Neural cell (in vitro differentiated cells): Measurements from ENCODE around the gene TEDC2. TPM values are rescaled to one million over a fixed set of nuclear protein-coding genes. Genes with fewer than 3 reads are reported as not detected.

ENCODE experiments used
- H2AFZ ChIP-seq: fragments of 200-600, 300-800 bp; sonication (generic), shearing (Covaris generic); 2 replicates; pipeline ENCODE4 v1.6.0; 2014; ENCODE audit warnings: low read depth, mild to moderate bottlenecking, antibody characterized with exemption, low read length, moderate library complexity
- H3F3A ChIP-seq: fragments of 200-600 bp; shearing (Covaris generic); 2 replicates; pipeline ENCODE4 v1.6.1; 2016; ENCODE audit warnings: mild to moderate bottlenecking, moderate library complexity, mixed read lengths, antibody characterized with exemption, low read length; ENCODE audit not compliant: insufficient read depth, poor library complexity, severe bottlenecking
- H3K27ac ChIP-seq: fragments of 200-600, 300-800 bp; sonication (generic), shearing (Covaris generic); 2 replicates; pipeline ENCODE4 v1.5.1; 2014; ENCODE audit warnings: mild to moderate bottlenecking, low read length, moderate library complexity
- H3K27me3 ChIP-seq: fragments of 300-800, 200-600 bp; sonication (generic), shearing (Covaris generic); 2 replicates; pipeline ENCODE4 v1.6.0; 2014; ENCODE audit warnings: mild to moderate bottlenecking, low read depth, low read length, moderate library complexity; ENCODE audit not compliant: insufficient read depth
- H3K36me3 ChIP-seq: fragments of 300-800, 200-600 bp; sonication (generic), shearing (Covaris generic); 2 replicates; pipeline ENCODE4 v1.5.1; 2014; ENCODE audit warnings: mild to moderate bottlenecking, antibody characterized with exemption, low read length, moderate library complexity; ENCODE audit not compliant: insufficient read depth
- H3K4me2 ChIP-seq: fragments of 300-800, 200-600 bp; sonication (generic), shearing (Covaris generic); 2 replicates; pipeline ENCODE4 v1.6.0; 2014; ENCODE audit warnings: mild to moderate bottlenecking, low read length
- H3K4me3 ChIP-seq: fragments of 300-800, 200-600 bp; sonication (generic), shearing (Covaris generic); 2 replicates; pipeline ENCODE4 v1.5.1; 2014; ENCODE audit warnings: mild to moderate bottlenecking, low read length, moderate library complexity
- H3K79me2 ChIP-seq: fragments of 200-600 bp; shearing (Covaris generic); replicated peaks from 2 replicates; pipeline ENCODE4 v1.6.0; 2014; ENCODE audit warnings: mild to moderate bottlenecking, low read length, moderate library complexity; ENCODE audit not compliant: insufficient read depth
- H3K9ac ChIP-seq: fragments of 300-800, 200-600 bp; sonication (generic), shearing (Covaris generic); 2 replicates; pipeline ENCODE4 v1.6.1; 2016; ENCODE audit warnings: mild to moderate bottlenecking, low read length, mixed read lengths
- H3K9me2 ChIP-seq: fragments of 200-600 bp; shearing (Covaris generic); 2 replicates; pipeline ENCODE4 v1.6.1; 2016; ENCODE audit warnings: mild to moderate bottlenecking, low read length, mixed read lengths; ENCODE audit not compliant: insufficient read depth
- H3K9me3 ChIP-seq: fragments of 200-600, 300-800 bp; sonication (generic), shearing (Covaris generic); 2 replicates; pipeline ENCODE4 v1.6.1; 2016; ENCODE audit warnings: mild to moderate bottlenecking, mixed run types, low read length, moderate library complexity, mixed read lengths
- H4K20me1 ChIP-seq: fragments of 200-600 bp; shearing (Covaris generic); 2 replicates; pipeline ENCODE4 v1.6.1; 2016; ENCODE audit warnings: mild to moderate bottlenecking, mixed run types; ENCODE audit not compliant: insufficient read depth
- CTCF ChIP-seq: fragments of 450-650 bp; IDR thresholded peaks from 2 replicates; pipeline ENCODE4 v1.5.1; 2014; ENCODE audit warnings: antibody characterized with exemption, mild to moderate bottlenecking, moderate library complexity; ENCODE audit not compliant: poor library complexity, severe bottlenecking
- EP300 ChIP-seq: fragments of 450-650 bp; conservative IDR thresholded peaks from 2 replicates; pipeline ENCODE4 v1.6.1; 2014; ENCODE audit warnings: antibody characterized with exemption, mild to moderate bottlenecking, moderate library complexity; ENCODE audit not compliant: poor library complexity, severe bottlenecking
- EZH2 ChIP-seq: fragments of 200-600, 300-800 bp; shearing (Covaris generic), sonication (generic); IDR thresholded peaks from 2 replicates; pipeline ENCODE4 v1.6.1; 2014; ENCODE audit warnings: antibody characterized with exemption, low read length, borderline replicate concordance, mild to moderate bottlenecking; ENCODE audit not compliant: insufficient read depth, poor library complexity, severe bottlenecking
- MXI1 ChIP-seq: fragments of 450-650 bp; conservative IDR thresholded peaks from 2 replicates; pipeline ENCODE4 v1.6.1; 2014; ENCODE audit warnings: antibody characterized with exemption, mild to moderate bottlenecking; ENCODE audit not compliant: poor library complexity, severe bottlenecking
- POLR2AphosphoS5 ChIP-seq: IDR thresholded peaks from 2 replicates; pipeline ENCODE4 v1.6.1; 2012
- RAD21 ChIP-seq: fragments of 450-650 bp; conservative IDR thresholded peaks from 2 replicates; pipeline ENCODE4 v1.6.1; 2014; ENCODE audit warnings: antibody characterized with exemption, mild to moderate bottlenecking, moderate library complexity
- REST ChIP-seq: IDR thresholded peaks from 2 replicates; pipeline ENCODE4 v1.6.1; 2012; ENCODE audit warnings: borderline replicate concordance
- SMC3 ChIP-seq: fragments of 450-650 bp; conservative IDR thresholded peaks from 2 replicates; pipeline ENCODE4 v1.6.1; 2014; ENCODE audit warnings: antibody characterized with exemption, mild to moderate bottlenecking, moderate library complexity; ENCODE audit not compliant: poor library complexity
- TAF1 ChIP-seq: IDR thresholded peaks from 2 replicates; pipeline ENCODE4 v1.6.1; 2012; ENCODE audit warnings: low read depth
- polyA plus RNA-seq: library from polyadenylated mRNA; depleted of rRNA; stranded (reverse); fragments of >200 nt; gene quantifications from 2 replicates; pipeline ENCODE4 v1.2.3, GENCODE V29; 2014

Gene TEDC2
- polyA plus RNA-seq, 1 donor from 2014 or later, result 31.5 TPM

GRCh38 chr16:2452650-2453049 is 7.3 kb upstream of the TEDC2 start:
- Histone ChIP-seq H3K36me3 (no peaks in the 10 kb centered on the region), H3K27me3 (no peaks in the 10 kb centered on the region), H2AFZ (no peak overlapping the region), H3K9ac (no peak overlapping the region), H3K27ac (no peak overlapping the region), H3K4me2 (no peak overlapping the region), H3K9me3 (no peaks in the 10 kb centered on the region), H3K4me3 (no peak overlapping the region), H3F3A (no peaks in the 10 kb centered on the region), H4K20me1 (no peaks in the 10 kb centered on the region), H3K9me2 (no peaks in the 10 kb centered on the region), H3K79me2 (no peaks in the 10 kb centered on the region)
- TF ChIP-seq SMC3, result no peak
- TF ChIP-seq EP300, result no peak
- TF ChIP-seq TAF1, result no peak
- no peak for TF ChIP-seq POLR2AphosphoS5
- TF ChIP-seq RAD21, result no peak
- TF ChIP-seq MXI1, result no peak
- TF ChIP-seq CTCF, result no peak
- no peak for TF ChIP-seq REST
- no peak for TF ChIP-seq EZH2

GRCh38 chr16:2455081-2455845 is 4.6 kb upstream of the TEDC2 start:
- H3K79me2 ChIP-seq, result no peaks in the 10 kb centered on the region
- H3K9ac ChIP-seq, result no peak overlapping the region
- H3K27me3 ChIP-seq, result no peaks in the 10 kb centered on the region
- H3K36me3 ChIP-seq, result no peaks in the 10 kb centered on the region
- TF ChIP-seq MXI1 (no peak), RAD21 (no peak), SMC3 (no peak), POLR2AphosphoS5 (no peak), REST (no peak), EP300 (no peak), TAF1 (no peak), EZH2 (no peak), CTCF (no peak)
- no peak overlapping the region for H3K27ac ChIP-seq
- H3K4me2 ChIP-seq, result no peak overlapping the region
- H4K20me1 ChIP-seq, result no peaks in the 10 kb centered on the region
- no peaks in the 10 kb centered on the region for H3K9me3 ChIP-seq
- H3K9me2 ChIP-seq, result no peaks in the 10 kb centered on the region
- no peak overlapping the region for H3K4me3 ChIP-seq
- H3F3A ChIP-seq, result no peaks in the 10 kb centered on the region
- no peak overlapping the region for H2AFZ ChIP-seq
